Kidney (tissue), 14 donors: Measurements from ENCODE around the gene CCDC195. TPM values are rescaled to one million over a fixed set of nuclear protein-coding genes. Genes with fewer than 3 reads are reported as not detected.

Source experiments
- DNase-seq, 5 donors: peaks; one replicate each; pipeline ENCODE4 v3.0.0-alpha.2; 2013 to 2020
- FAIRE-seq: peaks from 2 replicates; lab custom pipeline; 2012; peaks lifted over from hg19 to GRCh38; lab: Jason Lieb, UNC
- H3K27ac ChIP-seq, 2 donors: one replicate each; pipeline ENCODE4 v1.7.0; 2013; ENCODE audit warnings: low read depth in 2 of 2, low read length in 2 of 2, inconsistent platforms in 1 of 2
- H3K27me3 ChIP-seq: one replicate; pipeline ENCODE4 v1.7.1; 2013; ENCODE audit warnings: low read length, inconsistent platforms; ENCODE audit not compliant: control insufficient read depth, insufficient read depth
- H3K36me3 ChIP-seq, 3 donors: one replicate each; pipeline versions ENCODE4 v1.7.0 to v1.7.1; 2013; ENCODE audit warnings: low read length in 3 of 3, control low read depth in 1 of 3, inconsistent platforms in 1 of 3; ENCODE audit not compliant: insufficient read depth in 3 of 3, control insufficient read depth in 2 of 3
- H3K4me1 ChIP-seq, 3 donors: one replicate each; pipeline versions ENCODE4 v1.7.0 to v1.7.1; 2013; ENCODE audit warnings: low read length in 3 of 3, inconsistent platforms in 1 of 3, low read depth in 1 of 3; ENCODE audit not compliant: control insufficient read depth in 2 of 3, insufficient read depth in 2 of 3
- H3K4me3 ChIP-seq, 3 donors: one replicate each; pipeline versions ENCODE4 v1.7.0 to v1.8.1; 2013; ENCODE audit warnings: low read length in 3 of 3, control low read depth in 1 of 3, inconsistent platforms in 1 of 3
- H3K9ac ChIP-seq, 3 donors: one replicate each; pipeline versions ENCODE4 v1.7.0 to v1.7.1; 2013; ENCODE audit warnings: low read length in 3 of 3, control low read depth in 1 of 3, inconsistent platforms in 1 of 3
- H3K9me3 ChIP-seq, 3 donors: one replicate each; pipeline versions ENCODE4 v1.7.0 to v1.7.1; 2013; ENCODE audit warnings: low read length in 3 of 3, control low read depth in 1 of 3, inconsistent platforms in 1 of 3; ENCODE audit not compliant: control insufficient read depth in 2 of 3, insufficient read depth in 1 of 3
- CTCF ChIP-seq: IDR thresholded peaks from 3 replicates; pipeline ENCODE4 v1.5.1; 2012; ENCODE audit warnings: mild to moderate bottlenecking, moderate library complexity, borderline replicate concordance; ENCODE audit not compliant: insufficient read depth; ENCODE audit errors: extremely low read depth
- intact Hi-C: fragments of 100-400 bp; cut with DNase I; formaldehyde crosslinking; loops from one replicate; pipeline ENCODE4 v1.11.1; 2022
- polyA plus RNA-seq: library from polyadenylated mRNA; stranded (reverse); fragments of 350-450 nt; fragmentation: Illumina TruSeq; extraction: RNeasy Lipid Tissue Mini Kit (QIAGEN cat#74804); gene quantifications from one replicate; pipeline ENCODE4 v1.2.3, GENCODE V29; 2014; ENCODE audit warnings: low read depth, low replicate concordance; ENCODE audit not compliant: insufficient read depth
- total RNA-seq: library from RNA; stranded (reverse); fragmentation: NEBNext Ultra II Directional; extraction: Animal tissue kit (Norgen Biotek cat#: 25700); gene quantifications from one replicate; pipeline ENCODE4 v1.2.1, GENCODE V29; 2021
- donor health status: control.
- donor health status: control.
- donor health status: control.
- donor health status: control.
- donor health status: control.
- donor health status: DM: yes; HTN: yes; CAD: no.
- donor health status: Normal renal cell carcinoma (clear cell type).

Gene CCDC195
- total and polyA plus RNA-seq, 2 donors from 2014 or later: not detected

GRCh38 chr2:224729435-224729834 lies 13.3 kb upstream of the CCDC195 start:
- TF ChIP-seq CTCF: no peak
- H3K27ac ChIP-seq: no peak overlapping the region
- intact Hi-C loops: no loop called here
- no peaks in the 10 kb centered on the region for H3K4me1 ChIP-seq
- no peak overlapping the region for H3K9ac ChIP-seq
- FAIRE-seq (no peak), DNase-seq (no peak)
- no peaks in the 10 kb centered on the region for H3K27me3 ChIP-seq
- no peaks in the 10 kb centered on the region for H3K36me3 ChIP-seq
- H3K9me3 ChIP-seq: peaks cover 0 to 5% (median 0%) of the 10 kb centered on the region in 3 donors
- no peak overlapping the region for H3K4me3 ChIP-seq

DNA sequence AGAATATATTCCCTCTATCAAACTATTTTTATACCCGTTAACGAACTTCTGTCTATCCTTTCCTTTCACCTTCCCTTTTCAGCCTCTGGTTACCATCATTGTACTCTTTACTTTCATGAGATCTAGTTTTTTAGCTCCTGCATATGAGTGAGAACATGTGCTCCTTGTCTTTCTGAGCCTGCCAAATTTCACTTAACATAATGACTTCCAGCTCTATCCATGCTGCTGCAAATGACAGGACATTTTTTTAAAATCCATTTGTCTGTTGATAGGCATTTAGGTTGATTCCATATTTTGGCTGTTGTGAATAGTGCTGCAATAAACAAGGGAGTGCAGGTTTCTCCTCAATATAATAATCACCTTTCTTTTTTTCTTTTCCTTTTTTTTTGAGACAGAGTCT lies 8.2 kb upstream of the CCDC195 start:
- Histone ChIP-seq H3K36me3 (no peaks in the 10 kb centered on the region), H3K4me3 (no peak overlapping the region), H3K9ac (no peak overlapping the region), H3K27ac (no peak overlapping the region), H3K27me3 (no peaks in the 10 kb centered on the region), H3K9me3 (peaks cover 0 to 5% (median 0%) of the 10 kb centered on the region in 3 donors), H3K4me1 (no peaks in the 10 kb centered on the region)
- no peak for DNase-seq
- intact Hi-C loops: no loop called here
- no peak for FAIRE-seq
- no peak for TF ChIP-seq CTCF

- no peaks in the 10 kb centered on the region for H3K4me1 ChIP-seq
These were observed 7.5 kb upstream of the CCDC195 start for GRCh38 chr2:224723586-224724217.

More at GRCh38 chr2:224723586-224724217, 7.5 kb upstream of the CCDC195 start:
- FAIRE-seq: no peak
- no peak for TF ChIP-seq CTCF
- DNase-seq: no peak
- H3K9me3 ChIP-seq: peaks cover 0 to 2% (median 0%) of the 10 kb centered on the region in 3 donors
- no peak overlapping the region for H3K27ac ChIP-seq
- intact Hi-C loops: no loop called here
- no peak overlapping the region for H3K4me3 ChIP-seq
- no peak overlapping the region for H3K9ac ChIP-seq
- no peaks in the 10 kb centered on the region for H3K36me3 ChIP-seq
- no peaks in the 10 kb centered on the region for H3K27me3 ChIP-seq
